ENCODE results near the gene PTPRQ.
"Not testable (repeated sequence)": the region's sequence is repeated elsewhere in the genome, so short reads cannot be mapped to it uniquely, and the experiment has no call there.

PTPRQ gene

GRCh38 chr12:80659512-80660063, 215.6 kb downstream of the PTPRQ start:
- no peak for DNase-seq

GRCh38 chr12:80662586-80662985, 218.6 kb downstream of the PTPRQ start:
- DNase-seq: no peak

- DNase-seq: no peak
These were observed 226.2 kb downstream of the PTPRQ start for GRCh38 chr12:80670214-80670613.

- DNase-seq: not testable (repeated sequence)
These were observed 232.1 kb downstream of the PTPRQ start for GRCh38 chr12:80676042-80676636.

- DNase-seq: no peak
These were observed 232.8 kb downstream of the PTPRQ start for GRCh38 chr12:80676856-80677255.

GRCh38 chr12:80677994-80678393, 234.0 kb downstream of the PTPRQ start:
- DNase-seq: no peak

GRCh38 chr12:80679346-80680131, 235.5 kb downstream of the PTPRQ start:
- no peak for DNase-seq

- DNase-seq: no peak
These were observed 237.3 kb downstream of the PTPRQ start for GRCh38 chr12:80681287-80681686.

GRCh38 chr12:80681786-80682185, 237.8 kb downstream of the PTPRQ start:
- no peak for DNase-seq

- no peak for DNase-seq
These were observed 240.1 kb downstream of the PTPRQ start for GRCh38 chr12:80684077-80684495.

GRCh38 chr12:80690090-80690489, 246.1 kb downstream of the PTPRQ start:
- DNase-seq: no peak

- DNase-seq: no peak
These were observed 246.5 kb downstream of the PTPRQ start for GRCh38 chr12:80690513-80690912.

GRCh38 chr12:80692114-80692513, 248.1 kb downstream of the PTPRQ start:
- peak; percentile 53 for DNase-seq

- DNase-seq: no peak
These were observed 253.3 kb downstream of the PTPRQ start for GRCh38 chr12:80697270-80697887.

GRCh38 chr12:80698256-80698655, 254.2 kb downstream of the PTPRQ start:
- DNase-seq: no peak

- no peak for DNase-seq
These were observed 255.0 kb downstream of the PTPRQ start for GRCh38 chr12:80698847-80699542.

GRCh38 chr12:80700327-80700726, 256.3 kb downstream of the PTPRQ start:
- no peak for DNase-seq

- DNase-seq: no peak
These were observed 257.4 kb downstream of the PTPRQ start for GRCh38 chr12:80701388-80701787.

- no peak for DNase-seq
These were observed 259.1 kb downstream of the PTPRQ start for GRCh38 chr12:80702889-80703805.

GRCh38 chr12:80704420-80704819, 260.4 kb downstream of the PTPRQ start:
- DNase-seq: no peak

GRCh38 chr12:80707126-80707829, 263.2 kb downstream of the PTPRQ start, which contains the start of gene MYF6:
TSS of gene MYF6 (plus strand) at chr12:80707634. CDS start at chr12:80707720, 86 bp downstream.
- DNase-seq: no peak
